Thymus (tissue), 11 donors: Measurements from ENCODE around the gene MAJIN. TPM values are rescaled to one million over a fixed set of nuclear protein-coding genes. Genes with fewer than 3 reads are reported as not detected.

Experiments used
- DNase-seq, 9 donors: peaks; one replicate each; pipeline ENCODE4 v3.0.0-alpha.2; 2013; ENCODE audit warnings: low spot score in 9 of 9, low read depth in 6 of 9, missing footprints in 1 of 9
- H3K27ac ChIP-seq, 2 donors: one replicate each; pipeline ENCODE4 v1.5.1; 2013; ENCODE audit warnings: control low read depth in 1 of 2, low read depth in 1 of 2, low read length in 1 of 2, mild to moderate bottlenecking in 1 of 2, moderate library complexity in 1 of 2
- H3K27me3 ChIP-seq, 2 donors: one replicate each; pipeline ENCODE4 v1.5.1; 2013; ENCODE audit warnings: low read length in 1 of 2; ENCODE audit not compliant: control insufficient read depth in 2 of 2, insufficient read depth in 1 of 2
- H3K36me3 ChIP-seq, 2 donors: one replicate each; pipeline ENCODE4 v1.5.1; 2013; ENCODE audit warnings: low read length in 1 of 2, mild to moderate bottlenecking in 1 of 2, moderate library complexity in 1 of 2; ENCODE audit not compliant: control insufficient read depth in 2 of 2, insufficient read depth in 2 of 2
- H3K4me1 ChIP-seq, 2 donors: one replicate each; pipeline ENCODE4 v1.5.1; 2013; ENCODE audit warnings: low read length in 2 of 2; ENCODE audit not compliant: control insufficient read depth in 2 of 2, insufficient read depth in 2 of 2
- H3K4me3 ChIP-seq, 2 donors: one replicate each; pipeline ENCODE4 v1.5.1; 2013; ENCODE audit warnings: low read length in 2 of 2, control low read depth in 1 of 2, mild to moderate bottlenecking in 1 of 2
- H3K9me3 ChIP-seq, 2 donors: one replicate each; pipeline ENCODE4 v1.5.1; 2013; ENCODE audit warnings: low read length in 1 of 2, mild to moderate bottlenecking in 1 of 2; ENCODE audit not compliant: control insufficient read depth in 2 of 2, insufficient read depth in 1 of 2
- WGBS: extraction: QIAGEN DNeasy Blood & Tissue Kit; methylation state at CpG from one replicate; pipeline ENCODE4 v1.1.7; 2013; 5-methylcytosine and 5-hydroxymethylcytosine counted together
- polyA plus RNA-seq: library from polyadenylated mRNA; stranded (reverse); fragments of 200-250 nt; gene quantifications from one replicate; pipeline ENCODE4 v1.2.3, GENCODE V29; 2013
- total RNA-seq: library from RNA; stranded (reverse); fragments of 120-200 nt; gene quantifications from one replicate; pipeline ENCODE4 v1.2.4, GENCODE V29; 2013
- donor health status: healthy.

MAJIN gene
- total and polyA plus RNA-seq, 2 donors = 0.14 to 0.50 TPM

- Histone ChIP-seq H3K36me3 (peaks cover 77 to 81% of the 10 kb centered on the region in 2 donors), H3K4me3 (no peak overlapping the region), H3K4me1 (no peaks in the 10 kb centered on the region), H3K27ac (no peak overlapping the region), H3K27me3 (no peaks in the 10 kb centered on the region), H3K9me3 (no peaks in the 10 kb centered on the region)
- WGBS = 98% methylated on average over 23 of the region's 23 CpGs
- DNase-seq = no peak
Measured at GRCh38 chr11:64903291-64903833, 68.5 kb downstream of the MAJIN start.

DNA sequence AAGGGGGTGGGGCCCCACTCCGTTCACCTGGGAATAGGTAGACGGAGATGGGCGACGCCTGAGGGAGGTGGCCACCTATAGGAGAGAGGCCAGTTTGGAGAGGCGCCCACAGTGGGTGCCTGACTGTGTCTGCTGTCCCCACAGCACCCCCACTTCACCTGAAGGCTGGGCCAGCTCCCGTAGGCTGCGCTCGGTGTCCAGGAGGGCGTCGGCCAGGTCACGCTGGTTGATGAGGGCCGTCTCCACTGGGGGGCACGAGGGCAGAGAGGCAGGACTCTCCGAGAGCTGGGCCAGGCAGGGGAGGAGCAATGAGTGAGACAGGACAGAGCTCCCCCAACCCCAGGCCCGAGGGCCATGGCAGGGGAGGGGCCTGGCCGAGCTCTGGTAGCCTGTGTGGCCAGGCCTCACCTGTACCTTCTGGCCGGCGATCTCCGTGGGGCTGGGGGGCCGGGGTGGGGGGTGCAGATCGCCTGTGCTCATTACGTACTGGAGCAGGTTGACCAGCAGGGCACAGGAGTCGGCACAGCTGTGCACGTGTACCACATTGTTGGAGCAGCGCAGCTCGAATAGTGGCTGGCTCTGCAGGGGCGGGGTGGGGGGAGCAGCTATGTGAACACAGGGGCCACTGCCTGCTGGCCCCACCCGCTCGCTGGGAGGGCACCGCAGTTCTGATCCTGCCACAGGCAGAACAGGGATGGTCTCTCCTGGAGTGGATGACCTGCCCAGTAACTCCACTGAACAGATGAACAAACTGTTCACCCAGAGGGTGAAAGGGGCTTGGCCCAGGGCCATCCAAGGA, 69.6 kb downstream of the MAJIN start:
- Histone ChIP-seq H3K9me3 (no peaks in the 10 kb centered on the region), H3K36me3 (peaks cover 81 to 82% of the 10 kb centered on the region in 2 donors), H3K4me1 (no peaks in the 10 kb centered on the region), H3K27me3 (no peaks in the 10 kb centered on the region), H3K27ac (no peak overlapping the region), H3K4me3 (no peak overlapping the region)
- DNase-seq = no peak
- WGBS = 95% methylated on average over 30 of the region's 30 CpGs

DNA sequence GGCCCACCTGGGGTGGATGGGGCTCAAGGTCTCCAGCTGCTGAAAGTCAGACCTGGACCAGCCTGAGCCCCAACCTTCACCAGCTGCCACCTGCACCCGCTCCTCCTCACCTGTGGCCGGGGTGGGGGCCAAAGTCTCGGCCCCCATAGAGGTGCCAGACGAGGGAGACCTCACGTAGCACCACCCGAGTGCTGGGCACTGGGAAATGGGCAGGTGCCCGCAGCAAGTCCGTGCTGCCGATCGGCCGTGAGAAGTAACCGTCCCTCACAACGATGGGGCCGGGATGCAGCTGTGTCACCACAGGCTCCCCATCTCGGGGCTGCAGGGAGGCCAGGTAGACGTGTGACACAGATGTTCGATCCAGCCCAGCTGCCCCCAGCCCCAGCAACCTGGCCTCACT, 71.1 kb downstream of the MAJIN start:
- H3K27ac ChIP-seq = no peak overlapping the region

DNA sequence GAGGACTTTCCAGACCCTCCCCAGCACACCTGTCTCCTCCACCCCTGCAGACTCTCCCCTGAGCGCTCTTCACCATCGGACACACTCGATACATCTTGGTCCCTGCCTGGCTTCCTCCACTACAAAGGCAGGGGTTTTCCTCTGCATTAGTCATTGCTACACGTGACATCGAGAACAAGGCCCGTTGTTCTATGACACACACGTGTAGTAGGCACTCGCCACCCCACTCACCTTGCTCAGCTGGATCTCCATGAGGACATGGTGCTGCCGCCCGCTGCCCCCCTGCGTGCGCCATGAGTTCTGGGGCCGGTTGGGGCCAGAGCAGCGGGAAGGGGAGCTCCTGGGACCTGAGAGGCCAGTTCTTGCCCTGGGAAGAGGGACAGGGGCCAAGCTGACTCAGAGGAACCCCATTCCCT, 71.6 kb downstream of the MAJIN start:
- no peak for DNase-seq
- H3K9me3 ChIP-seq = no peaks in the 10 kb centered on the region
- peaks cover 74 to 79% of the 10 kb centered on the region in 2 donors for H3K36me3 ChIP-seq
- no peaks in the 10 kb centered on the region for H3K27me3 ChIP-seq
- H3K27ac ChIP-seq = no peak overlapping the region
- H3K4me1 ChIP-seq = no peaks in the 10 kb centered on the region
- 95% methylated on average over 14 of the region's 14 CpGs for WGBS
- H3K4me3 ChIP-seq = no peak overlapping the region

More for the DNA sequence above, 71.1 kb downstream of the MAJIN start:
- H3K27me3 ChIP-seq = no peaks in the 10 kb centered on the region
- H3K9me3 ChIP-seq = no peaks in the 10 kb centered on the region
- over 99% methylated on average over 17 of the region's 17 CpGs for WGBS
- peaks cover 76 to 82% of the 10 kb centered on the region in 2 donors for H3K36me3 ChIP-seq
- no peak for DNase-seq
- H3K4me3 ChIP-seq = no peak overlapping the region
- no peaks in the 10 kb centered on the region for H3K4me1 ChIP-seq

GRCh38 chr11:64898541-64898940, 73.4 kb downstream of the MAJIN start:
- no peaks in the 10 kb centered on the region for H3K27me3 ChIP-seq
- H3K36me3 ChIP-seq = peaks cover 77 to 81% of the 10 kb centered on the region in 2 donors
- 97% methylated on average over 19 of the region's 19 CpGs for WGBS
- no peaks in the 10 kb centered on the region for H3K9me3 ChIP-seq
- no peak overlapping the region for H3K27ac ChIP-seq
- DNase-seq = no peak
- no peak overlapping the region for H3K4me3 ChIP-seq
- H3K4me1 ChIP-seq = peaks cover 0 to 4% of the 10 kb centered on the region in 2 donors

- no peak for DNase-seq
- WGBS = 99% methylated on average over 9 of the region's 9 CpGs
Measured at GRCh38 chr11:64898076-64898445, 73.8 kb downstream of the MAJIN start.

GRCh38 chr11:64897381-64898075, 74.4 kb downstream of the MAJIN start:
- DNase-seq = no peak
- H3K27ac ChIP-seq = no peak overlapping the region
- H3K36me3 ChIP-seq = peaks cover 66 to 71% of the 10 kb centered on the region in 2 donors
- H3K4me1 ChIP-seq = peaks cover 0 to 7% of the 10 kb centered on the region in 2 donors
- H3K9me3 ChIP-seq = no peaks in the 10 kb centered on the region
- WGBS = 98% methylated on average over 19 of the region's 19 CpGs
- no peak overlapping the region for H3K4me3 ChIP-seq
- H3K27me3 ChIP-seq = no peaks in the 10 kb centered on the region

More at GRCh38 chr11:64898076-64898445, 73.8 kb downstream of the MAJIN start:
- Histone ChIP-seq H3K9me3 (no peaks in the 10 kb centered on the region), H3K36me3 (peaks cover 72 to 76% of the 10 kb centered on the region in 2 donors), H3K4me3 (no peak overlapping the region), H3K4me1 (peaks cover 0 to 4% of the 10 kb centered on the region in 2 donors), H3K27ac (no peak overlapping the region), H3K27me3 (no peaks in the 10 kb centered on the region)

DNA sequence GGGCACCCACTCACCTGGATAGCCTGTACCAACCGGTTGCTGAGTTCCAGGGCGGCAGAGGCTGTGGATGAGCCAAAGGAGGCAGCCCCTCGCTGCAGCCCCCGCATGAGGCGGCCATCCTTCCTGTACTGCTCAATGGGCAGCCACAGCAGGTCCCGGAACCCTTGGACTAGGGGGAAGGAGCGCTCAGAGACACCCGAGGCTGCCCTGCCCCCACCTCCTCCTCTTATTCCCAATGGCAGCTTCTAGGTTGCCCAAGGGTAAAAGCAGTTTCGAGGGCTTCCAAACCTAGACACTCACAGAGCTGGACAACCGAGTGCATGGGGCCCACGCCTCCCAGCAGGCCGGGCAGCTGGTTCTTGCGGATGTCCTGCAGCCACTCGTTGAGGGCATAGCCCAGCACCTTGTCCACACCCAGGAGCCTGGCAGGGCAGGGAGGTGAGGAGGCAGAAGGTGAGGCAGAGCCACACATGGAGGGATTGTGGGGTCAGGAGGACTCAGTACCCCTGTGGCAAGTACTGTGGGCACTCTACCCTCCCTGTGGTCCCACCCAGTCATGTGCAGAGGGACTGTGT, 75.4 kb downstream of the MAJIN start:
- Histone ChIP-seq H3K4me3 (no peak overlapping the region), H3K4me1 (peaks cover 0 to 10% of the 10 kb centered on the region in 2 donors), H3K36me3 (peaks cover 57 to 61% of the 10 kb centered on the region in 2 donors), H3K9me3 (no peaks in the 10 kb centered on the region), H3K27ac (no peak overlapping the region), H3K27me3 (no peaks in the 10 kb centered on the region)
- 96% methylated on average over 14 of the region's 14 CpGs for WGBS
- DNase-seq = no peak
